Vagina (tissue), 2 donors: ENCODE data around the gene ZNF438.

Experiments
- CTCF ChIP-seq, 3 experiments: fragments of 450-650 bp in 2 of 3; fragments of 200-600 bp in 1 of 3; sonication (generic) in 1 of 3; IDR thresholded peaks; one replicate each; pipeline ENCODE4 v1.5.1; 2017 to 2019; ENCODE audit warnings: antibody characterized with exemption in 3 of 3, mild to moderate bottlenecking in 2 of 3, moderate library complexity in 2 of 3
- POLR2A ChIP-seq, 2 donors: fragments of 450-650 bp; IDR thresholded peaks; one replicate each; pipeline ENCODE4 v1.6.1; 2017; ENCODE audit warnings: antibody characterized with exemption in 2 of 2, mild to moderate bottlenecking in 2 of 2, moderate library complexity in 2 of 2

GRCh38 chr10:31031205-31031557 is 484 bp downstream of the ZNF438 start:
- TF ChIP-seq POLR2A (IDR thresholded peaks at IDR 0.05): no peak
- TF ChIP-seq CTCF (IDR thresholded peaks at IDR 0.05): no peak
